ENCODE data around the gene SLC38A3.

SLC38A3 gene

DNA sequence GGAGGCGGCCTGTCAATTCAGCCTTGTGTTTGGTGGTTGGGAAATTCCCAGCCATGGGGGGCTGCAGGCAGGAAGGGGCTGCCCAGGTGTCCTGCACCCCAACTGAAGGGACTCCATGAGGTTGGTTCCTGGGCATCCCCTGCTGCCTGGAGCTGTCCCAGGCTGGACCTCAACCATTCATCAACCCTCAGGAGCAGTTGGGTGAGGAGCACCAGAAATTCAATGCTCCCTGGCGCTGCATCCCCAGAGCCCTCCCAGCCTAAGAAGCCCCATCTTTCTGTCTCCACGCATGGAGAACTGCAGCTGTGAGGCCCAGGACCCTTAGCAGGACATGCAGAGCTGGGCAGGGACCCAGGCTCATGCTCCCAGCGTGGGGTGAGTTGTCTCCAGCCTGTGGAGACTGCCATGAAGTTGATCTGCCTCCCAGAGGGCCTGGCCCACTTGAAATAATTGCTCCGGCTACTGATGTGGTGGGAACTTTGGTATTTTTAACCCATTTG, 55.9 kb downstream of the SLC38A3 start:
- TF ChIP-seq, protein P1, sequence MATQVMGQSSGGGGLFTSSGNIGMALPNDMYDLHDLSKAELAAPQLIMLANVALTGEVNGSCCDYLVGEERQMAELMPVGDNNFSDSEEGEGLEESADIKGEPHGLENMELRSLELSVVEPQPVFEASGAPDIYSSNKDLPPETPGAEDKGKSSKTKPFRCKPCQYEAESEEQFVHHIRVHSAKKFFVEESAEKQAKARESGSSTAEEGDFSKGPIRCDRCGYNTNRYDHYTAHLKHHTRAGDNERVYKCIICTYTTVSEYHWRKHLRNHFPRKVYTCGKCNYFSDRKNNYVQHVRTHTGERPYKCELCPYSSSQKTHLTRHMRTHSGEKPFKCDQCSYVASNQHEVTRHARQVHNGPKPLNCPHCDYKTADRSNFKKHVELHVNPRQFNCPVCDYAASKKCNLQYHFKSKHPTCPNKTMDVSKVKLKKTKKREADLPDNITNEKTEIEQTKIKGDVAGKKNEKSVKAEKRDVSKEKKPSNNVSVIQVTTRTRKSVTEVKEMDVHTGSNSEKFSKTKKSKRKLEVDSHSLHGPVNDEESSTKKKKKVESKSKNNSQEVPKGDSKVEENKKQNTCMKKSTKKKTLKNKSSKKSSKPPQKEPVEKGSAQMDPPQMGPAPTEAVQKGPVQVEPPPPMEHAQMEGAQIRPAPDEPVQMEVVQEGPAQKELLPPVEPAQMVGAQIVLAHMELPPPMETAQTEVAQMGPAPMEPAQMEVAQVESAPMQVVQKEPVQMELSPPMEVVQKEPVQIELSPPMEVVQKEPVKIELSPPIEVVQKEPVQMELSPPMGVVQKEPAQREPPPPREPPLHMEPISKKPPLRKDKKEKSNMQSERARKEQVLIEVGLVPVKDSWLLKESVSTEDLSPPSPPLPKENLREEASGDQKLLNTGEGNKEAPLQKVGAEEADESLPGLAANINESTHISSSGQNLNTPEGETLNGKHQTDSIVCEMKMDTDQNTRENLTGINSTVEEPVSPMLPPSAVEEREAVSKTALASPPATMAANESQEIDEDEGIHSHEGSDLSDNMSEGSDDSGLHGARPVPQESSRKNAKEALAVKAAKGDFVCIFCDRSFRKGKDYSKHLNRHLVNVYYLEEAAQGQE (IDR thresholded peaks at IDR 0.05; ENCODE audit: low read depth) = no peak
- TF ChIP-seq EGR1 (IDR thresholded peaks at IDR 0.05) = no peak
- TF ChIP-seq CEBPB (IDR thresholded peaks at IDR 0.05) = no peak
- TF ChIP-seq TEAD4 (IDR thresholded peaks at IDR 0.05) = no peak
- TF ChIP-seq, protein P2, sequence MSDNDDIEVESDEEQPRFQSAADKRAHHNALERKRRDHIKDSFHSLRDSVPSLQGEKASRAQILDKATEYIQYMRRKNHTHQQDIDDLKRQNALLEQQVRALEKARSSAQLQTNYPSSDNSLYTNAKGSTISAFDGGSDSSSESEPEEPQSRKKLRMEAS (IDR thresholded peaks at IDR 0.05) = no peak
- no peak for TF ChIP-seq TAF1 (IDR thresholded peaks at IDR 0.05; ENCODE audit: low read depth)
- TF ChIP-seq YY1 (IDR thresholded peaks at IDR 0.05; ENCODE audit: low read depth) = no peak
- no peak for TF ChIP-seq TCF12 (IDR thresholded peaks at IDR 0.05; ENCODE audit: low read depth)
- TF ChIP-seq USF1 (IDR thresholded peaks at IDR 0.05) = no peak

DNA sequence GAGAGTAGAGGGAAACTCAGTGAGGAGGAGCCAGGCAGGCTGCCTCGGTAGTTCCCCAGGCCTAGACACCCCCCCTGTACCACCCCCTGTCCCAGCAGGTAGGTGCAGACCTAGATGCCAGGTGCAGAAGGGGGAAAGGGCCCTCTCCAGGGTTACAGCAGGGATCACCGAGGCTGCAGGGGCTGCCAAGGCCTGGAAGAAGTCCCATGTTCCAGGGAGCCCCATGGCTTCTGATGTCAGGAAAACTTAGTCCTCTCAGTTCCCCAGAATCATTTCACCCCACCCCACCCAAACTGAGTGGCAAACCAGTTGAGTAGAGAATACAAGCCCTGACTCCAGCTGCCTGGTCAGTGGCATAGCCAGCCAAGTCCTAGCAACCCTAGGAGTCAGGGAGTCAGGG, 56.4 kb downstream of the SLC38A3 start:
- TF ChIP-seq YY1 (IDR thresholded peaks at IDR 0.05; ENCODE audit: low read depth) = no peak
- TF ChIP-seq, protein P1 (IDR thresholded peaks at IDR 0.05; ENCODE audit: low read depth) = no peak
- no peak for TF ChIP-seq USF1 (IDR thresholded peaks at IDR 0.05)
- TF ChIP-seq TAF1 (IDR thresholded peaks at IDR 0.05; ENCODE audit: low read depth) = no peak
- TF ChIP-seq NFIC (IDR thresholded peaks at IDR 0.05) = no peak
- no peak for TF ChIP-seq TEAD4 (IDR thresholded peaks at IDR 0.05)
- TF ChIP-seq CEBPB (IDR thresholded peaks at IDR 0.05) = no peak
- TF ChIP-seq FOXM1 (IDR thresholded peaks at IDR 0.05; ENCODE audit: borderline replicate concordance, low read depth) = no peak
- no peak for TF ChIP-seq CREB1 (IDR thresholded peaks at IDR 0.05; ENCODE audit: low read depth)
- no peak for TF ChIP-seq RAD21 (IDR thresholded peaks at IDR 0.05; ENCODE audit: low read depth)
- no peak for TF ChIP-seq TCF12 (IDR thresholded peaks at IDR 0.05; ENCODE audit: low read depth)
- TF ChIP-seq, protein P2 (IDR thresholded peaks at IDR 0.05) = no peak

GRCh38 chr3:50262778-50263177, 57.7 kb downstream of the SLC38A3 start:
- TF ChIP-seq TCF12 (IDR thresholded peaks at IDR 0.05; ENCODE audit: low read depth) (no peak), EGR1 (IDR thresholded peaks at IDR 0.05) (no peak), TEAD4 (IDR thresholded peaks at IDR 0.05) (no peak), CEBPB (IDR thresholded peaks at IDR 0.05) (no peak), EP300 (IDR thresholded peaks at IDR 0.05; ENCODE audit: borderline replicate concordance) (no peak), NFIC (IDR thresholded peaks at IDR 0.05) (no peak), CREB1 (IDR thresholded peaks at IDR 0.05; ENCODE audit: low read depth) (no peak), RAD21 (IDR thresholded peaks at IDR 0.05; ENCODE audit: low read depth) (no peak), TAF1 (IDR thresholded peaks at IDR 0.05; ENCODE audit: low read depth) (no peak), ZBTB7A (IDR thresholded peaks at IDR 0.05; ENCODE audit: low read depth) (no peak), YY1 (IDR thresholded peaks at IDR 0.05; ENCODE audit: low read depth) (no peak), USF1 (IDR thresholded peaks at IDR 0.05) (no peak), FOXM1 (IDR thresholded peaks at IDR 0.05; ENCODE audit: borderline replicate concordance, low read depth) (no peak)
- TF ChIP-seq, protein P1 (IDR thresholded peaks at IDR 0.05; ENCODE audit: low read depth) = no peak
- TF ChIP-seq, protein P2 (IDR thresholded peaks at IDR 0.05) = no peak
